IMR-90 (cell line): Measurements from ENCODE around the gene RASSF8. TPM values are rescaled to one million over a fixed set of nuclear protein-coding genes. Genes with fewer than 3 reads are reported as not detected.

Source experiments
- ATAC-seq: fragments of 200-7000 bp; cut with Tn5 transposase; 2 replicates; pipeline ENCODE4 v1.9.1; 2020; ENCODE audit warnings: low read depth, mild to moderate bottlenecking, moderate library complexity
- BruUV-seq: library from RNA; stranded (reverse); fragments of 400-500 nt; replicated peaks from 2 replicates; lab custom pipeline; 2021; lab: Mats Ljungman, UMichigan
- CTCF ChIA-PET: fragments of 300-600 bp; formaldehyde crosslinking; extraction: SDS; loops from one replicate; lab custom pipeline; 2021; ENCODE audit warnings: antibody characterized with exemption; lab: Yijun Ruan, JAX
- POLR2A ChIA-PET: fragments of 300-600 bp; sonication (Branson Sonifier 250); formaldehyde crosslinking; loops from one replicate; lab custom pipeline; 2022; ENCODE audit warnings: antibody characterized with exemption; ENCODE audit not compliant: unreplicated experiment; lab: Charles Lee
- DNase-seq: peaks from one replicate; pipeline ENCODE4 v3.0.0; 2013
- H2AFZ ChIP-seq: replicated peaks from 2 replicates; pipeline ENCODE3; 2013; ENCODE audit warnings: low read length, mild to moderate bottlenecking; ENCODE audit not compliant: poor library complexity
- H2AK5ac ChIP-seq: 2 replicates; pipeline ENCODE4 v1.6.1; 2013; ENCODE audit warnings: low read depth, low read length, inconsistent platforms
- H2AK9ac ChIP-seq: replicated peaks from 2 replicates; pipeline ENCODE3; 2013; ENCODE audit warnings: mild to moderate bottlenecking, low read depth, low read length, moderate library complexity; ENCODE audit not compliant: poor library complexity
- H2BK120ac ChIP-seq: 2 replicates; pipeline ENCODE4 v1.6.1; 2013; ENCODE audit warnings: low read depth, low read length, inconsistent platforms
- H2BK15ac ChIP-seq: 3 replicates; pipeline ENCODE4 v1.6.1; 2013; ENCODE audit warnings: low read depth, low read length, inconsistent platforms
- H2BK20ac ChIP-seq: 2 replicates; pipeline ENCODE4 v1.6.1; 2013; ENCODE audit warnings: low read depth, mild to moderate bottlenecking, inconsistent platforms, low read length, moderate library complexity
- H2BK5ac ChIP-seq: 2 replicates; pipeline ENCODE4 v1.6.1; 2013; ENCODE audit warnings: mild to moderate bottlenecking, low read depth, low read length, inconsistent platforms; ENCODE audit not compliant: poor library complexity, severe bottlenecking
- H3K14ac ChIP-seq: replicated peaks from 2 replicates; pipeline ENCODE4 v1.6.1; 2013; ENCODE audit warnings: low read depth, low read length, inconsistent platforms
- H3K18ac ChIP-seq: 2 replicates; pipeline ENCODE4 v1.6.1; 2013; ENCODE audit warnings: low read depth, low read length, control low read depth
- H3K23ac ChIP-seq: 2 replicates; pipeline ENCODE4 v1.6.1; 2013; ENCODE audit warnings: low read depth, low read length, inconsistent platforms
- H3K27ac ChIP-seq: 2 replicates; pipeline ENCODE4 v1.5.1; 2013; ENCODE audit warnings: mild to moderate bottlenecking, control low read depth, low read length; ENCODE audit not compliant: insufficient read depth
- H3K27me3 ChIP-seq: 2 replicates; pipeline ENCODE4 v1.6.1; 2013; ENCODE audit warnings: low read length; ENCODE audit not compliant: control insufficient read depth, insufficient read depth
- H3K36me3 ChIP-seq: 2 replicates; pipeline ENCODE4 v1.6.1; 2013; ENCODE audit warnings: low read length, mixed read lengths; ENCODE audit not compliant: control insufficient read depth, insufficient read depth
- H3K4ac ChIP-seq: 2 replicates; pipeline ENCODE4 v1.6.1; 2013; ENCODE audit warnings: low read depth, low read length, inconsistent platforms
- H3K4me1 ChIP-seq: 2 replicates; pipeline ENCODE4 v1.6.1; 2013; ENCODE audit warnings: low read length, mixed read lengths; ENCODE audit not compliant: control insufficient read depth, insufficient read depth
- H3K4me2 ChIP-seq: 2 replicates; pipeline ENCODE4 v1.6.1; 2013; ENCODE audit warnings: low read depth, mild to moderate bottlenecking, control low read depth, low read length, moderate library complexity
- H3K4me3 ChIP-seq: 2 replicates; pipeline ENCODE4 v1.5.1; 2013; ENCODE audit warnings: low read depth, mild to moderate bottlenecking, control low read depth, low read length, moderate library complexity; ENCODE audit not compliant: insufficient read depth
- H3K56ac ChIP-seq: 2 replicates; pipeline ENCODE4 v1.6.1; 2013; ENCODE audit warnings: low read length, inconsistent platforms; ENCODE audit not compliant: insufficient read depth; ENCODE audit errors: extremely low read depth
- H3K79me1 ChIP-seq, 2 experiments: 2 replicates each; pipeline ENCODE4 v1.6.1; 2013; ENCODE audit warnings: low read length in 2 of 2, inconsistent platforms in 1 of 2, low read depth in 1 of 2
- H3K9ac ChIP-seq: 2 replicates; pipeline ENCODE4 v1.6.1; 2013; ENCODE audit warnings: low read depth, low read length, control low read depth
- H3K9me1 ChIP-seq: 2 replicates; pipeline ENCODE4 v1.6.1; 2013; ENCODE audit warnings: low read length, inconsistent platforms; ENCODE audit not compliant: insufficient read depth
- H3K9me3 ChIP-seq: 2 replicates; pipeline ENCODE4 v1.6.1; 2013; ENCODE audit warnings: low read length; ENCODE audit not compliant: control insufficient read depth, insufficient read depth
- H4K20me1 ChIP-seq: 2 replicates; pipeline ENCODE4 v1.6.1; 2013; ENCODE audit warnings: low read length, inconsistent platforms; ENCODE audit not compliant: insufficient read depth
- H4K5ac ChIP-seq: 2 replicates; pipeline ENCODE4 v1.6.1; 2013; ENCODE audit warnings: mild to moderate bottlenecking, low read depth, low read length, control low read depth
- H4K8ac ChIP-seq, 2 experiments: 2 replicates each; pipeline ENCODE4 v1.6.1; 2013; ENCODE audit warnings: low read depth in 2 of 2, low read length in 2 of 2, control low read depth in 1 of 2, inconsistent platforms in 1 of 2
- H4K91ac ChIP-seq: 2 replicates; pipeline ENCODE4 v1.6.1; 2013; ENCODE audit warnings: low read depth, low read length, inconsistent platforms; ENCODE audit not compliant: insufficient read depth
- CEBPB ChIP-seq: IDR thresholded peaks from 2 replicates; pipeline ENCODE4 v1.6.1; 2012; ENCODE audit warnings: low read depth, low read length, improper control_type of control experiment
- CHD1 ChIP-seq: IDR thresholded peaks from 2 replicates; pipeline ENCODE4 v1.6.1; 2012; ENCODE audit warnings: low read depth, low read length, improper control_type of control experiment
- FOS ChIP-seq: fragments of 150-350 bp; IDR thresholded peaks from 2 replicates; pipeline ENCODE4 v1.6.1; 2016; ENCODE audit warnings: low read depth, low read length
- MAFK ChIP-seq: IDR thresholded peaks from 2 replicates; pipeline ENCODE4 v1.6.1; 2012; ENCODE audit warnings: low read depth, low read length, improper control_type of control experiment
- MAZ ChIP-seq: IDR thresholded peaks from 2 replicates; pipeline ENCODE4 v1.6.1; 2012; ENCODE audit warnings: low read depth, mild to moderate bottlenecking, low read length, improper control_type of control experiment, moderate library complexity, borderline replicate concordance
- MXI1 ChIP-seq: IDR thresholded peaks from 2 replicates; pipeline ENCODE4 v1.6.1; 2012; ENCODE audit warnings: low read depth, mild to moderate bottlenecking, low read length, moderate library complexity, borderline replicate concordance
- NFE2L2 ChIP-seq: fragments of 150-350 bp; IDR thresholded peaks from 2 replicates; pipeline ENCODE4 v1.6.1; 2016; ENCODE audit warnings: low read depth, mild to moderate bottlenecking, low read length
- POLR2A ChIP-seq: IDR thresholded peaks from 2 replicates; pipeline ENCODE4 v1.6.1; 2012; ENCODE audit warnings: mild to moderate bottlenecking, low read depth, low read length
- RAD21 ChIP-seq: IDR thresholded peaks from 2 replicates; pipeline ENCODE4 v1.6.1; 2012; ENCODE audit warnings: low read length, improper control_type of control experiment
- RCOR1 ChIP-seq: IDR thresholded peaks from 2 replicates; pipeline ENCODE4 v1.6.1; 2012; ENCODE audit warnings: mild to moderate bottlenecking, low read length, improper control_type of control experiment; ENCODE audit not compliant: insufficient replicate concordance
- RFX5 ChIP-seq: IDR thresholded peaks from 2 replicates; pipeline ENCODE4 v1.8.0; 2012; ENCODE audit warnings: low read depth, mild to moderate bottlenecking, low read length, moderate library complexity
- SMC3 ChIP-seq: fragments of 150-350 bp; IDR thresholded peaks from 2 replicates; pipeline ENCODE4 v1.6.1; 2016; ENCODE audit warnings: low read depth, mild to moderate bottlenecking, antibody characterized with exemption, low read length, moderate library complexity
- whole genome bisulfite sequencing, 2 experiments: methylation state at CpG; one replicate each; pipeline versions ENCODE4 v1.1.5 to v1.1.7; 2013; ENCODE audit warnings: missing lambda C conversion rate in 2 of 2; ENCODE audit not compliant: insufficient read length in 1 of 2; ENCODE audit errors: extremely low coverage in 2 of 2; 5-methylcytosine and 5-hydroxymethylcytosine counted together
- dilution Hi-C: fragments of 300-500 bp; cut with HindIII; formaldehyde crosslinking; loops from one replicate; pipeline ENCODE4 v1.14.3; 2018; ENCODE audit warnings: low sequenced_read_pairs; ENCODE audit not compliant: unreplicated experiment
- in situ Hi-C: fragments of 300-500 bp; cut with MboI; formaldehyde crosslinking; loops from 3 replicates; pipeline ENCODE4 v1.14.3; 2019; ENCODE audit warnings: low sequenced_read_pairs, inconsistent platforms, mixed read lengths
- intact Hi-C: fragments of 100-400 bp; cut with micrococcal nuclease; formaldehyde crosslinking; loops from 2 replicates; pipeline ENCODE4 v1.10.0; 2022
- polyA plus RNA-seq, 3 experiments: library from polyadenylated mRNA; depleted of rRNA; stranded (reverse); fragments of >200 nt; gene quantifications; 2 replicates each; pipeline ENCODE4 v1.2.3, GENCODE V29; 2012; ENCODE audit warnings: low replicate concordance in 1 of 3
- total RNA-seq: library from RNA; depleted of rRNA; stranded (reverse); fragments of >200 nt; gene quantifications from 2 replicates; pipeline ENCODE4 v1.2.3, GENCODE V29; 2012
- TF ChIP-seq, protein P1 (sequence below): conservative IDR thresholded peaks from 2 replicates; pipeline ENCODE4 v1.5.1; 2012; ENCODE audit warnings: mild to moderate bottlenecking, low read depth, low read length, improper control_type of control experiment
- TF ChIP-seq, protein P2 (sequence below): fragments of 150-350 bp; IDR thresholded peaks from 2 replicates; pipeline ENCODE4 v1.6.1; 2016; ENCODE audit warnings: low read depth, mild to moderate bottlenecking, low read length, moderate library complexity, borderline replicate concordance
- TF ChIP-seq, protein P3 (sequence below): fragments of 150-350 bp; IDR thresholded peaks from 2 replicates; pipeline ENCODE4 v1.6.1; 2017; ENCODE audit warnings: mild to moderate bottlenecking, antibody characterized with exemption, low read length, low read depth

Gene RASSF8
- total and polyA plus RNA-seq, 2 of the 4 experiments (the other 2 are of a cell fraction), result 10.8 to 50.5 TPM

DNA sequence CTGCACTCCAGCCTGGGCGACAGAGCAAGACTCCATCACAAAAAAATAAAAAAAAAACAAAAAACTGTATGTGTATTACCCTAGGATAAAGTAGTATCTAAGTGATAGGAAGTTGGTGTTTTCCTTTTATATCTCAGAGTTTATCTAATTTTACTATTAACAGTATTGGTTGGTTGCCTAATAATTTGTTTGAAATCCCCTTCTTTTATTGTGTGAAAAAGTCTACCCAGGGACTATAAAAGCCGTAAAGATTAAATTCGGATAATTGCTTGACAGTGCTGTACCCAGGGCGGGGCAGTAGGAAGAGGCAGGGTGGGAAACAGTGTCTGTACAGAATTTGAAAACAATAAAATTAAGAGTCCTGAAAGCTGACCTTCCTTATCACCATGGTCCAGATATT is 78.4 kb downstream of the RASSF8 start:
- Histone ChIP-seq H2BK15ac (no peak overlapping the region), H2BK120ac (no peak overlapping the region), H4K91ac (no peak overlapping the region), H3K4ac (no peak overlapping the region), H3K27ac (no peak overlapping the region), H2AK9ac (no peak overlapping the region), H3K23ac (no peak overlapping the region), H3K4me1 (no peaks in the 10 kb centered on the region; the same call in 1 of the 2 replicates), H3K79me1 (peaks cover 30 to 68% of the 10 kb centered on the region in 2 experiments), H2BK5ac (no peak overlapping the region), H3K14ac (no peak overlapping the region), H3K56ac (no peak overlapping the region), H3K9me1 (peaks cover 13% of the 10 kb centered on the region), H2AFZ (no peak overlapping the region), H4K8ac (no peak overlapping the region), H4K20me1 (peaks cover 23% of the 10 kb centered on the region), H4K5ac (no peak overlapping the region), H3K36me3 (no peaks in the 10 kb centered on the region), H2AK5ac (no peak overlapping the region), H3K4me3 (no peak overlapping the region), H3K9ac (no peak overlapping the region), H3K27me3 (no peaks in the 10 kb centered on the region), H2BK20ac (no peak overlapping the region), H3K9me3 (no peaks in the 10 kb centered on the region), H3K18ac (no peak overlapping the region), H3K4me2 (no peak overlapping the region)
- dilution Hi-C loops (no loop called here), in situ Hi-C loops (loop anchor here (25.0 kb wide), 2 partner anchors 800 to 1050 kb away; no protein-coding TSS in a partner anchor), intact Hi-C loops (no loop called here)
- TF ChIP-seq NFE2L2 (no peak), FOS (no peak), MAZ (no peak), SMC3 (no peak), CEBPB (no peak), RFX5 (no peak), POLR2A (no peak), MAFK (no peak), MXI1 (no peak), CHD1 (no peak), RCOR1 (no peak), RAD21 (no peak)
- TF ChIP-seq, protein P1, sequence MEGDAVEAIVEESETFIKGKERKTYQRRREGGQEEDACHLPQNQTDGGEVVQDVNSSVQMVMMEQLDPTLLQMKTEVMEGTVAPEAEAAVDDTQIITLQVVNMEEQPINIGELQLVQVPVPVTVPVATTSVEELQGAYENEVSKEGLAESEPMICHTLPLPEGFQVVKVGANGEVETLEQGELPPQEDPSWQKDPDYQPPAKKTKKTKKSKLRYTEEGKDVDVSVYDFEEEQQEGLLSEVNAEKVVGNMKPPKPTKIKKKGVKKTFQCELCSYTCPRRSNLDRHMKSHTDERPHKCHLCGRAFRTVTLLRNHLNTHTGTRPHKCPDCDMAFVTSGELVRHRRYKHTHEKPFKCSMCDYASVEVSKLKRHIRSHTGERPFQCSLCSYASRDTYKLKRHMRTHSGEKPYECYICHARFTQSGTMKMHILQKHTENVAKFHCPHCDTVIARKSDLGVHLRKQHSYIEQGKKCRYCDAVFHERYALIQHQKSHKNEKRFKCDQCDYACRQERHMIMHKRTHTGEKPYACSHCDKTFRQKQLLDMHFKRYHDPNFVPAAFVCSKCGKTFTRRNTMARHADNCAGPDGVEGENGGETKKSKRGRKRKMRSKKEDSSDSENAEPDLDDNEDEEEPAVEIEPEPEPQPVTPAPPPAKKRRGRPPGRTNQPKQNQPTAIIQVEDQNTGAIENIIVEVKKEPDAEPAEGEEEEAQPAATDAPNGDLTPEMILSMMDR, result no peak
- TF ChIP-seq, protein P2, sequence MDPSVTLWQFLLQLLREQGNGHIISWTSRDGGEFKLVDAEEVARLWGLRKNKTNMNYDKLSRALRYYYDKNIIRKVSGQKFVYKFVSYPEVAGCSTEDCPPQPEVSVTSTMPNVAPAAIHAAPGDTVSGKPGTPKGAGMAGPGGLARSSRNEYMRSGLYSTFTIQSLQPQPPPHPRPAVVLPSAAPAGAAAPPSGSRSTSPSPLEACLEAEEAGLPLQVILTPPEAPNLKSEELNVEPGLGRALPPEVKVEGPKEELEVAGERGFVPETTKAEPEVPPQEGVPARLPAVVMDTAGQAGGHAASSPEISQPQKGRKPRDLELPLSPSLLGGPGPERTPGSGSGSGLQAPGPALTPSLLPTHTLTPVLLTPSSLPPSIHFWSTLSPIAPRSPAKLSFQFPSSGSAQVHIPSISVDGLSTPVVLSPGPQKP, result no peak
- TF ChIP-seq, protein P3, sequence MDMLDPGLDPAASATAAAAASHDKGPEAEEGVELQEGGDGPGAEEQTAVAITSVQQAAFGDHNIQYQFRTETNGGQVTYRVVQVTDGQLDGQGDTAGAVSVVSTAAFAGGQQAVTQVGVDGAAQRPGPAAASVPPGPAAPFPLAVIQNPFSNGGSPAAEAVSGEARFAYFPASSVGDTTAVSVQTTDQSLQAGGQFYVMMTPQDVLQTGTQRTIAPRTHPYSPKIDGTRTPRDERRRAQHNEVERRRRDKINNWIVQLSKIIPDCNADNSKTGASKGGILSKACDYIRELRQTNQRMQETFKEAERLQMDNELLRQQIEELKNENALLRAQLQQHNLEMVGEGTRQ, result no peak
- ATAC-seq (no peak), DNase-seq (no peak)
- ChIA-PET CTCF (interaction anchor here (0.6 kb wide), 1 partner anchor 29 kb away, joined by 3 read pairs; no protein-coding TSS in a partner anchor), POLR2A (no interaction called here)
- BruUV-seq, result no TSS peak
- WGBS, 2 experiments, result 100% methylated on average over 1 of the region's 4 CpGs; no CpG with 5 or more reads in 1 of the 2 experiments
